A549 treated with ZK216348 at 1 μM for 4 hours (cell line): ENCODE data around the gene SMPD1. TPM values are rescaled to one million over a fixed set of nuclear protein-coding genes. Genes with fewer than 3 reads are reported as not detected.

Experiments
- total RNA-seq: library from RNA; stranded (reverse); fragments of 200-300 nt; extraction: Qiagen RNA extraction; gene quantifications from 5 replicates; pipeline ENCODE4 v1.2.3, GENCODE V29; 2022; ENCODE audit warnings: low read depth

The SMPD1 gene
- total RNA-seq = 7.4 to 11.4 TPM (median 10.1 TPM) in 5 replicates

DNA sequence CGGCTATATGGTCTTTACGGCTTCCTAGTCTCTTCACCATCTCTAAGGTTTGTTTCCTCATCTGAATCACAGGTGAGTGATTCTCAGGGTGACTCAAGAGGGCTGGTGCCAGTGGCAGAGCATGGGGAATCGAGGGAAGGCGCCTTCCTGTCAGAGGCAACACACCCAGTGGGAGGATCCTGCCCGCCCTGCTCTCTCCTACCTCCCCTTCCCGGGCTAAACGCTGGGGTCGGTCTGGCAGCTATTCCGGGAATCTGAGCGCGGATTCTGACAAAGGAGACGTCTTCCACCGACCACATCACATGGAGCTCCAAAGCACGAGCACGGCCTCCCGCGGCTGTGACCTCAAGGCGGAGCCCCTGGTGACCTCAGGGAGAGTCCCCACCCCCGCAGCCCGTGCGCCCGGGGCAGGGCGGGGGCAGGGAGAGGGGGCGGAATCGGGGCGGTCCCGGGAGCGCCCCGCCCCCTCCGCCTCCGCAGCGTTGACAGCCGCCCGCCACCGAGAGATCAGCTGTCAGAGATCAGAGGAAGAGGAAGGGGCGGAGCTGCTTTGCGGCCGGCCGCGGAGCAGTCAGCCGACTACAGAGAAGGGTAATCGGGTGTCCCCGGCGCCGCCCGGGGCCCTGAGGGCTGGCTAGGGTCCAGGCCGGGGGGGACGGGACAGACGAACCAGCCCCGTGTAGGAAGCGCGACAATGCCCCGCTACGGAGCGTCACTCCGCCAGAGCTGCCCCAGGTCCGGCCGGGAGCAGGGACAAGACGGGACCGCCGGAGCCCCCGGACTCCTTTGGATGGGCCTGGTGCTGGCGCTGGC is at the start of gene SMPD1:
Gene SMPD1 (plus strand): TSS at position 570 of the 813 bp plus-strand sequence. CDS start 125 bp downstream, at position 695.

DNA sequence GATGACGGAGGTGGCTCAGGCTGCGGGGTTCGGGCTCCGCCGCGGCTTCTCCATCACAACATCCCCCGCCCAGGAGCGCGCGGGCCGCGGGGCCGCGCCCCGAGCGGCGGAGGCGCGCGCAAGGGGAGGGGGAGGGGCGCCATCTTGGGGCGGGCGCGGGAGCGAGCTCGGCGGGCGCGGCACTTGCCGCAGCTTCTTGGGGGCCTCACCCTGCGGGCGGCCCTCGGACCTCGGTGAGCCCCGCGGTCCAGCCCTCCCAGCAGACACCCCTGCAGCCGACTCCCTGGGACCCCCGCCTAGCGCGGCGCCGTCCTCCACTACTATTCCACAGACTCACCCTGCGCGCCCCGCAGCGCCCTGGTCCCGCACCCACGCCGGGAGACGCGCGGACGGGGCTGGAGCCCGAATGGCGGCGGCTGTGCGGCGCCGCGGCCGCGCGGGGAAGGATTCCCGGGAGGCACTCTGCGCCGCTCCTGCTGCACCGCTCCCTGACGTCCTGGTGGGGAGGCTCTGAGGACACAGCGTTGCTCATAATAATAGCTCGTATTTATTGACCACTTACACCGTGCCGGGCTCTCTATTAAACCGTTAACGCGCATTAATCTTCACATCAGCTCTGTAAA is 28.8 kb downstream of the SMPD1 start, which contains the start of gene APBB1:
Gene APBB1 (minus strand): TSS at position 86 of the 623 bp plus-strand sequence. CDS start 7,747 bp downstream, outside the sequence.

DNA sequence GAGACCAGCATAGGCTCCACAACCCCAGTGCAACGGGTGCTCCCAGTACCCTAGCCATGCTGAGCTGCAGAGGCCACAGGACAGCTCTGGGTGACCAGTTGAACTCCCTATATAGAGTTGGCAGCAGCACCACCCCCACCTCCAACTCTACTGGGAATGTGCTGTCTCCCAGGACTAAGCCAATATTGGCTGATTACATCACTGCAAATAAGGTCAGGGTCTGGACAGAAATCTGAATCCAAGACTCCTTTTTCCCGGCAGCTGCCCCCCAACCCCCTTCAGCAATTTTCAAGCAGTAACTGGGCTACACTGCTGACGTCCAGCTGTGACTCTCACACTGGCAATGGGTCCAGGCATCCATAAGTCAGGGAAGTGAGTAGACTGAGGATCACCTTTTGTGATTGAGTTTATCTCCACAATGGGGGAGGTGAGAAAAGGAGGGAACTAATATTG is 50.7 kb downstream of the SMPD1 start, which contains the start of gene HPX:
Gene HPX (minus strand): TSS at position 82 of the 453 bp plus-strand sequence. CDS start 24 bp downstream, at position 58.

Other genes with a start within 250 kb of the SMPD1 start
- not detected in 5 replicates for gene OR52B2, start 220.1 kb upstream of the SMPD1 start, total RNA-seq
- not detected in 5 replicates for gene OR52W1, start 191.2 kb upstream of the SMPD1 start, total RNA-seq
- gene C11orf42, start 184.9 kb upstream of the SMPD1 start, total RNA-seq = not detected in 5 replicates
- 14.3 to 23.7 TPM (median 17.4 TPM) in 5 replicates for gene FHIP1B, start 155.8 kb upstream of the SMPD1 start, total RNA-seq
- gene CNGA4, start 151.4 kb upstream of the SMPD1 start, total RNA-seq = 0.12 TPM in 2 of 5 replicates, not detected in the others
- gene CCKBR, start 130.6 kb upstream of the SMPD1 start, total RNA-seq = not detected in 5 replicates
- 19.2 to 36.5 TPM (median 27.2 TPM) in 5 replicates for gene CAVIN3, start 70.0 kb upstream of the SMPD1 start, total RNA-seq
- gene APBB1, start 28.6 kb downstream of the SMPD1 start, total RNA-seq = 14.1 to 22.3 TPM (median 19.7 TPM) in 5 replicates
- gene HPX, start 50.5 kb downstream of the SMPD1 start, total RNA-seq = 0.42 to 1.9 TPM (median 0.61 TPM) in 5 replicates
- gene TRIM3, start 83.5 kb downstream of the SMPD1 start, total RNA-seq = 16.3 to 25.3 TPM (median 19.7 TPM) in 5 replicates
- 46.0 to 58.4 TPM (median 56.1 TPM) in 5 replicates for gene ARFIP2, start 90.9 kb downstream of the SMPD1 start, total RNA-seq
- gene TIMM10B, start 91.0 kb downstream of the SMPD1 start, total RNA-seq = 19.9 to 34.3 TPM (median 28.4 TPM) in 5 replicates
- gene DNHD1, start 106.8 kb downstream of the SMPD1 start, total RNA-seq = 1.8 to 4.2 TPM (median 2.9 TPM) in 5 replicates
- 27.3 to 34.5 TPM (median 32.3 TPM) in 5 replicates for gene RRP8, start 213.1 kb downstream of the SMPD1 start, total RNA-seq
- 94.5 to 126 TPM (median 120 TPM) in 5 replicates for gene ILK, start 213.3 kb downstream of the SMPD1 start, total RNA-seq
- 193 to 208 TPM (median 202 TPM) in 5 replicates for gene TAF10, start 221.7 kb downstream of the SMPD1 start, total RNA-seq
- gene TPP1, start 228.9 kb downstream of the SMPD1 start, total RNA-seq = 33.9 to 51.3 TPM (median 44.2 TPM) in 5 replicates